Stimulated activated memory B cell treated with anti-CD40 and anti-IgM and Interleukin-4, amounts not matched to agents 10 μg/mL and 1 μg/mL and 100 μg/mL, for 72 hours (primary cell): ENCODE measurements around the gene IDH1.

ENCODE experiments used
- ATAC-seq: fragments of 150-1000 bp; cut with Tn5 transposase; 2 replicates; pipeline ENCODE4 v1.10.0; 2021
- H3K27ac Mint-ChIP-seq: one replicate; pipeline ENCODE4 v1.8.0; 2022; ENCODE audit warnings: mild to moderate bottlenecking, mixed read lengths
- H3K27me3 Mint-ChIP-seq: one replicate; pipeline ENCODE4 v1.8.0; 2022; ENCODE audit warnings: mixed read lengths
- H3K36me3 Mint-ChIP-seq: one replicate; pipeline ENCODE4 v1.8.0; 2022; ENCODE audit warnings: mixed read lengths
- H3K4me1 Mint-ChIP-seq: one replicate; pipeline ENCODE4 v1.8.0; 2022; ENCODE audit warnings: mixed read lengths
- H3K4me3 Mint-ChIP-seq: one replicate; pipeline ENCODE4 v1.8.0; 2022; ENCODE audit warnings: mild to moderate bottlenecking, moderate library complexity, mixed read lengths
- H3K9me3 Mint-ChIP-seq: one replicate; pipeline ENCODE4 v1.8.0; 2022; ENCODE audit warnings: mixed read lengths

Gene IDH1

DNA sequence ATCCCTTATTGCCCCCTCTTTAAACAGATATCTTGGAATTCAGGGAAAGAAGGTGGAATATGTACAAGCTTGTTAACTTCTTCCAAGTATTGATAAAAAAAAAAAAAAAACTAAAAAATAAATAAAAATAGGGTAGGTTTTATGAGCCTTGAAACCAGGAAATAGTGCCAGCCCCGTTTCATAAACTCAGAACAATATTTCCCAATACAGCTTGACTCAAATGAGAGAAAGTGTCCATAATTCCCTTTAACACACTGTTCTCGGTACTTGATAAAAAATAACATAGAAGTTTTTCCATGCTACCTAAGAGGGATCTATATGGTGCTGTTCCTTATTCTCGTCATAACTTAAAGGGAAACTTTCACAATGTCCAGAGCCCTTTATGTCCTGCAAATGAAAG is 47.1 kb downstream of the IDH1 start:
- H3K27me3 Mint-ChIP-seq, result no peaks in the 10 kb centered on the region
- H3K4me1 Mint-ChIP-seq, result no peaks in the 10 kb centered on the region
- H3K9me3 Mint-ChIP-seq, result no peaks in the 10 kb centered on the region
- H3K27ac Mint-ChIP-seq, result no peak overlapping the region
- H3K4me3 Mint-ChIP-seq, result no peak overlapping the region
- H3K36me3 Mint-ChIP-seq, result no peaks in the 10 kb centered on the region
- ATAC-seq, result no peak

DNA sequence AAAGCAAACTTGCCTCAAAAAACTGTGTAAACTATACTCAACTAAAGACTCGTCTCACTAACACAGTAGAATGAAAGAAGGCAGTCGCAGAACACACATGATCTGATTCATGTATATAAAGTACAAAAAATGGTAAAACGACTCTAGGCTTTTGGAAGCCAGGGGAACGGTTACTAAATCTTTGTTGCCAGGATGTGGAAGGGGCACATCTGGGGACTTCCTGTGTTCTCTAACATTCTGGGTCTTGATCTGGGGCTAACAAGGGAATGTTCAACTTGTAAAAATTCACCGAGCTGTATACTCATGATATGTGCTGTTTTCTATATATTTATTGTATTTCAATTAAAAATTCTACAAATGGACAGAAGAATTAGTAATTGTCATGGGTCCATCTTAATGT is 50.7 kb downstream of the IDH1 start:
- no peak overlapping the region for H3K4me3 Mint-ChIP-seq
- H3K36me3 Mint-ChIP-seq, result no peaks in the 10 kb centered on the region
- H3K27me3 Mint-ChIP-seq, result no peaks in the 10 kb centered on the region
- H3K4me1 Mint-ChIP-seq, result no peaks in the 10 kb centered on the region
- H3K27ac Mint-ChIP-seq, result no peak overlapping the region
- no peak for ATAC-seq
- no peaks in the 10 kb centered on the region for H3K9me3 Mint-ChIP-seq

DNA sequence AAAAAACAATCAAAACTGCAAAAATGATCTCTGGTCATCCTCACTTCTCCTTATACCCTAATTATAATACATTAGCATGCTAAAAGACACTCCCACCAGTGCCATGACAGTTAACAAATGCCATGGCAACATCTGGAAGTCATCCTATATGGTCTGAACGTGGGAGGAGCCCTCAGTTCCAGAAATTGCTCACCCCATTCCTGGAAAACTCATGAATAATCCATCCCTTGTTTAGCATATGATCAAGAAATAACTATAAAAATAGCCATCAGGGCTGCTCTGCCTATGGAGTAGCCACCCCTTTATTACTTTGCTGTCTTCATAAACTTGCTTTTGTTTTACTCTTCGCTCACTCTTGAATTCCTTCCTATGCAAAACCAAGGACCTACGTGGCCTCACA is 59.3 kb downstream of the IDH1 start:
- no peaks in the 10 kb centered on the region for H3K27me3 Mint-ChIP-seq
- no peaks in the 10 kb centered on the region for H3K4me1 Mint-ChIP-seq
- no peaks in the 10 kb centered on the region for H3K9me3 Mint-ChIP-seq
- H3K27ac Mint-ChIP-seq, result no peak overlapping the region
- no peak overlapping the region for H3K4me3 Mint-ChIP-seq
- no peaks in the 10 kb centered on the region for H3K36me3 Mint-ChIP-seq
- no peak for ATAC-seq

DNA sequence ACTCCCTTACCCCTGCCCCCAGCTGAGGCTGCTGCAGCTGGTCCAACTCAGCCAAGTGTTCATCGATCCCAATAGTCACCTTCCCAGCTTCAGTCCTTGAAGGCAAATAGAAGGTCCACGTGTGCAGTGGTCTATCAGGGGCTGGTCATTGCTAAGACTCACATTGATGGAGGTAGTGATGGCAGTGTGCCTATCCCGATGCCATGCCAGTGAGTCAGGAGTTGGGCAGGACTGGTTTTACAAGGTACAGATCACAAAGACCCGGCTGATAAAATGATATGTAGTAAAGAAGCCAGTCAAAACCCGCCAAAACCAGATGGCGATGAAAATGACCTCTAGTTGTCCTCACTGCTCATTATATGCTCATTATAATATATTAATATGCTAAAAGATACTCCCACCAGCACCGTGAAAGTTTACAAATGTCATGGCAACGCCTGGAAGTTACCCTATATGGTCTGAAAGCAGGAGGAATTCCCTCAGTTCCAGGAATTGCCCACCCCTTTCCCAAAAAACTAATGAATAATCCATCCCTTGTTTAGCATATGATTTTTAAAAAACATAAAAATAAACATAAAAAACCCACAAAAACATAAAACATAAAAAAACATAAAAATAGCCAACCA is 62.1 kb downstream of the IDH1 start:
- ATAC-seq, result no peak
- Mint-ChIP-seq H3K4me3 (no peak overlapping the region), H3K27me3 (no peaks in the 10 kb centered on the region), H3K4me1 (no peaks in the 10 kb centered on the region), H3K9me3 (no peaks in the 10 kb centered on the region), H3K27ac (no peak overlapping the region), H3K36me3 (no peaks in the 10 kb centered on the region)

DNA sequence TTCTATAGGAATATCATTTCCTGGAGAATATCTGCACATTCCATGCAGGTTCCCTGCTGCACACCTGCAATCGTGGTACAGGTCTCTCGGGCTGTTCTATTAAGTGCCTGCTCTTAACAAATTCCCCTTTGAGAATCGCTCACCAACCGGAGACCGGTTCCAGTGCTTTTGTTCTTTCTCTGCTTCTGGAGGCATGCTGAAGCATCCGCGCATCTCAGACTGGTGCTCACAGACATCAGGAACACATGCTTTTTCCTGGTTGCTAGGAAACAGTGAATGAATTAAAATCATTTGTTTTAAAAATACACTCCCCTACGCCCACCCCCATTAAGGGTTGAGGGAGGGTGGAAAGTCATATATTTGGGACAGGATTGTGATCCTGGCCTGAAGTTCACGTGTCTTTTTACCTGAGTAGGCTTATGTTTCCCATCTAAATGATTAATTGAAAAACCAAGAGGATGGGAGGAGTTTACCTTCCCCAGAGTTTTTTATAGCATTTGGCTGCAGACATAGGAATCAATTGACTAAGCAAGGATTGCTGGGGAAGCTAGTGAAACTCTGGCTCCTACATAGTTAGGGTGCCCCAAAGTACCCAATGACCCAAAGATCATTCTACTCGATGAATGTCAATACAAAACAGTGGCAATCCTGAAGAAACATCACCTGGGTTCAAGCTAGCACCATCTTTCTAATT is 64.9 kb downstream of the IDH1 start, which contains the start of gene C2orf80:
TSS of gene C2orf80 (minus strand) at position 221 of the 694 bp plus-strand sequence. CDS start 3,044 bp downstream, outside the sequence.
- Mint-ChIP-seq H3K27ac (no peak within 1 kb of the TSS), H3K4me3 (no peak within 1 kb of the TSS), H3K36me3 (no peaks in the 10 kb centered on the region), H3K9me3 (no peaks in the 10 kb centered on the region), H3K4me1 (no peaks in the 10 kb centered on the region), H3K27me3 (peaks cover 7% of the 10 kb centered on the region)
- no peak for ATAC-seq

DNA sequence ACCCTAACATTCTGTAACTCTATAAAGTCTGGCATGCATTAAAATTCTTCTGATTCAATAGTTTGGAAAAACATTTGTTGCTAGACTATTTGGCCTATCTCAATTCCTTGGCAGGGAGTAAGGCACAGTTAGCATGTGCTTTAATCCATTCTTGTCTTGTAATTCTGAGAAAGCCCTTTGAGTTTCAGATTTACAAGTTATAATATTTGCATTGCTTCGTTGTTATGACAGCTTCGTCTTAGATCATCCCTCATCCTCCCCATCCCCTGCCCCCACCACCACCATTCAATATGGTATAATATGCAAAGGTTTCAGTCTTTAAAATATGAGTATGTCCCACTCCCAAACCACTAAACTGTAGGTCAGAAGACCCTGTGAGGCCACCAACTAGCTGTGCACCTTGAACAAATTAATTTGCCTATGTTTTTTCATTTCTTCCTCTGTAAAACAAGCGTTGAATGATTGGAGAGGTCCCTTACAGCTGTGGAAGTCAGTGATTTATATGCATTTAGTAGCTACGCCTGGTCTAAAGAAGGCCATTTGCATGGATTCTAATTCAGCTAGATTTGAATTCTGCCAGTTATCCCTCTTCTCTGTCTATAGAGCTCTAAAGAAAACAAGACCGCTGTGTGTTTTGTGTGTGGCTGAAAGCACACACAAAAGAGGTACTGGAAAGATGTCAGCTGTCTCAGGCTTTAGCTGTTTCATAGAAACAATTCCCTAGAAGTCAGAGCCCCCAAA is 65.6 kb downstream of the IDH1 start:
- ATAC-seq, result no peak
- Mint-ChIP-seq H3K27me3 (peaks cover 14% of the 10 kb centered on the region), H3K36me3 (no peaks in the 10 kb centered on the region), H3K27ac (no peak overlapping the region), H3K4me1 (peaks cover 5% of the 10 kb centered on the region), H3K9me3 (no peaks in the 10 kb centered on the region), H3K4me3 (no peak overlapping the region)

DNA sequence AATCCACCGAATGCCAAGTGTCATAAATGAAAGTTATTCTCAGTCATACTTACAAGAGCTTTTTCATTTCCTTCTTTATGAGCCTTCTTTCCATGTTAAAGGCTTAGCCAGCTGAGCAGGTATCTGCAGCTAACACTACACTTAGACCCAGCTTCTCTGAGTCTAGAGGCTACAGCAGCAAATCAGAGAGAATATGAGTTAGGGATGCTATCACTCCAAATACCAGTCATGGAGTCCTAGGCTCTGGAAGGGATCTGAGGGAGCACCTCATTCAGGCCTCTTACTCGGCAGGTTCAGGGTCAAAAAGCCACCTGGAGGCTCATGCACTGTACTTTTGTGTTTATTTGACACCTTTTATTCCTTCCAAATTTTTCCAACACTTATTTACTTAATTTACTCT is 68.0 kb downstream of the IDH1 start:
- no peaks in the 10 kb centered on the region for H3K36me3 Mint-ChIP-seq

DNA sequence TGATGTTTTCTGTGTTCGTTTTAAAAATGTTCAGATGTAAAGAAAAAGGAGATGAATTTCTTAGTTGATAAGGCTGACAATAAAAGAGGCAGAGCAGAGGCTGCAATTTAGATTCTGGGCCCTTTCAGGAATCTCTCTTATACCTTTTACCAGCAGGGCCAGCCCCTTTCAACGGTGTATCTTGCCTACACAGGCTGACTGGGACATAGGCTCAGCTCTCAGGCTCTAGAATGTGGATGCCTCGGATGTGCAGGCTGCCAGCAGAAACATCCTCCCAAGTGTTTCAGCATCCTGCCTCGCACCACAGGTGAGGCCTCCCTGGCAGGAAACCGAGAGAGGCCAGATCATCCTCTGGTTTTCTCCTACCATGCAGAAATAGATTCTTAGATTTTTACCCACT is 68.4 kb downstream of the IDH1 start:
- H3K36me3 Mint-ChIP-seq, result no peaks in the 10 kb centered on the region
- H3K27ac Mint-ChIP-seq, result no peak overlapping the region
- peaks cover 33% of the 10 kb centered on the region for H3K27me3 Mint-ChIP-seq
- ATAC-seq, result no peak
- no peaks in the 10 kb centered on the region for H3K9me3 Mint-ChIP-seq
- H3K4me3 Mint-ChIP-seq, result no peak overlapping the region
- peaks cover 16% of the 10 kb centered on the region for H3K4me1 Mint-ChIP-seq

More for the DNA sequence above, 68.0 kb downstream of the IDH1 start:
- Mint-ChIP-seq H3K9me3 (no peaks in the 10 kb centered on the region), H3K27me3 (peaks cover 33% of the 10 kb centered on the region), H3K27ac (no peak overlapping the region), H3K4me3 (no peak overlapping the region), H3K4me1 (peaks cover 16% of the 10 kb centered on the region)
- ATAC-seq, result no peak
